T-helper 22 cell (primary cell): ENCODE measurements around the gene BASP1.

Experiments used
- DNase-seq: peaks from one replicate; pipeline ENCODE4 v3.0.0-alpha.2; 2020; ENCODE audit warnings: low read depth

BASP1 gene, protein sequence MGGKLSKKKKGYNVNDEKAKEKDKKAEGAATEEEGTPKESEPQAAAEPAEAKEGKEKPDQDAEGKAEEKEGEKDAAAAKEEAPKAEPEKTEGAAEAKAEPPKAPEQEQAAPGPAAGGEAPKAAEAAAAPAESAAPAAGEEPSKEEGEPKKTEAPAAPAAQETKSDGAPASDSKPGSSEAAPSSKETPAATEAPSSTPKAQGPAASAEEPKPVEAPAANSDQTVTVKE

DNA sequence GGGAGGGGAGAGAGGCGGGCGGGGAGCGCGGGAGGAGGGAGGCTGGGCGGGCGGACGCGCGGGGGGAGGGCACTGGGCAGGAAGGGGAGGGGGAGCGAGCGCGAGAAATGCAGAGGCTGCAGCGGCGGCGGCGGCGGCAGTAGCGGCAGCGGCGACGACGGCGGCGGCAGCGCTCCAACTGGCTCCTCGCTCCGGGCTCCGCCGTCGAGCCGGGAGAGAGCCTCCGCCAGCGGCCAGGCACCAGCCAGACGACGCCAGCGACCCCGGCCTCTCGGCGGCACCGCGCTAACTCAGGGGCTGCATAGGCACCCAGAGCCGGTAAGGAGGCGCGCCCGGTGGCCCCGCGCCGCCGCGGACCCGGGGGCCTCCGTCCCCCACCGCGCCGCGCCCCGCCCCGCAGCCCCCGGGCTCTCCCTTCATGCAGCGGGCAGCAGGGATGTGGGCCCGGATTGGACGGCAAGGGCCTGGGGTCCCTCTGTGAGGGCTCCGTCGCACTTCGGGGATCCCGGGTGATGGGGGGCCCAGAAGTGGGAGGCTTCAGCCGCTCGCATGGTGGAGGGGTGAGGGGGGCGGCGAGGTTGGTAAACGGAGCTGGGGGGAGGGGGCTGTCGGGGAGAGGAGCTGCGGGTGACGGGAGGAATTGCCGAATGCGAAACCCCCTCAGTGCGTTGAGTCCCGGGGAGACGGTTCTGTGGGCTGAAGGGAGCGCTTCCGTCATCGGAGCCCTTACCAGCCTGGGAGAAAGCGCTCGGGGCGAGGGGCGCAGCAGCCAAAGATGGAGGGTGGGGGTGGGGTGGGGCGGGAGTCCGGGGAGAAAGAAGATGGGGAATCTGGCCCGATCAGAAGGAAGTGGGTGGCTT lies at the start of gene BASP1:
Gene BASP1 (plus strand): TSS at position 139 of the 860 bp plus-strand sequence. CDS start 57,586 bp downstream, outside the sequence.
- peak; percentile 3 for DNase-seq

DNA sequence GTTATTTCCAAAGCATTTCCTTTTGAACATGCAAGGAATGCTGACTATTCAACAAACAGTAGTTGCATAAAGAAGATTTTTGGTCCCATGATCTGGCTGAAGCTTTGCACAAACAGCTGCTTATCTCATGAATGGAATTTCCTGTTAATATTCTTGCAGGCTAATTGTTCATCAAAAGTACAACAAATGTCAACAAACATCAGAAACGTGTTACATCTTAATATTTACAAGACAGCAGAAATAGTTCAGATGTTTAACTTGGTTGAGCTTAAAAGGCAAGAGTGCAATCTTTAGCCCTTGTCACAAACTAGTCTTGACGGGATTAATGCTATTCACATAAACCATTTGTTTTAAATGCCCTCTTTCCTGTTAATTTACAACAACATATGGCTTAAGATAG lies 47.9 kb upstream of the BASP1 start:
- no peak for DNase-seq

DNA sequence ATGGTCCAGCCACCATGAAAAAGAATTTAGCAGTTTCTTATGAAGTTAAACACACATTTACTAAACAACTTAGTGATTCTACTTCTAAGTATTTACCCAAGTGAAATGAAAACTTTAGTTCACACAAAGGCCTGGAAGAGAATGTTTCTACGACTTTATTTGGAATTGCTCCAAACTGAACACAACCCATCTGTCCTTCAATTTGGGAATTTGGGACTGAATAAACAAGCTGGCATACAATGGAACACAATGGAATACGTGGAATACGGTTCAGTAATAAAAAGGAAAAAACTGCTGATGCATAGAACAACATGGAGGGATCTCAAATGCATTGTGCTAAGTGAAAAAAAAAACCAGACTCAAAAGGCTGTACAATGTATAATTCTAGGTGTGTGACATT lies 44.6 kb upstream of the BASP1 start:
- no peak for DNase-seq

DNA sequence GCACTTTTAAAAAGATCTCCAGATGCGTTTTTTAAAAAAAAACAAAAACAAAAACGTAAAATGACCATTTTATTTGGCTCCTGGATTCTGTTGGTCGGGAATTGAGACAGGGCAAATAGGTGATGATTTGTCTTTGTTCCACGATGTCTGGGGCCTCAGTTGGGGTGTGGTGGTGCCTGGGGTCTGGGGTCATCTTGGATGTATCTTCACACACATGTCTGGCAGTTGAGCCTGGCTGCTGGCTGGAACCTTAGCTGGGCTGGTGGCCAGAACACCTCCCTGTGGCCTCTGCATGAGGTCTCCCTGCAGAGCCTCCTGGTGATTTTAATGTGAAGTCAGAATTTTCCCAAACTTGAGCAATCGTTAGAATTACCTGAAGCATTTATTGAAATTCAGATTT lies 42.5 kb upstream of the BASP1 start:
- DNase-seq: no peak

DNA sequence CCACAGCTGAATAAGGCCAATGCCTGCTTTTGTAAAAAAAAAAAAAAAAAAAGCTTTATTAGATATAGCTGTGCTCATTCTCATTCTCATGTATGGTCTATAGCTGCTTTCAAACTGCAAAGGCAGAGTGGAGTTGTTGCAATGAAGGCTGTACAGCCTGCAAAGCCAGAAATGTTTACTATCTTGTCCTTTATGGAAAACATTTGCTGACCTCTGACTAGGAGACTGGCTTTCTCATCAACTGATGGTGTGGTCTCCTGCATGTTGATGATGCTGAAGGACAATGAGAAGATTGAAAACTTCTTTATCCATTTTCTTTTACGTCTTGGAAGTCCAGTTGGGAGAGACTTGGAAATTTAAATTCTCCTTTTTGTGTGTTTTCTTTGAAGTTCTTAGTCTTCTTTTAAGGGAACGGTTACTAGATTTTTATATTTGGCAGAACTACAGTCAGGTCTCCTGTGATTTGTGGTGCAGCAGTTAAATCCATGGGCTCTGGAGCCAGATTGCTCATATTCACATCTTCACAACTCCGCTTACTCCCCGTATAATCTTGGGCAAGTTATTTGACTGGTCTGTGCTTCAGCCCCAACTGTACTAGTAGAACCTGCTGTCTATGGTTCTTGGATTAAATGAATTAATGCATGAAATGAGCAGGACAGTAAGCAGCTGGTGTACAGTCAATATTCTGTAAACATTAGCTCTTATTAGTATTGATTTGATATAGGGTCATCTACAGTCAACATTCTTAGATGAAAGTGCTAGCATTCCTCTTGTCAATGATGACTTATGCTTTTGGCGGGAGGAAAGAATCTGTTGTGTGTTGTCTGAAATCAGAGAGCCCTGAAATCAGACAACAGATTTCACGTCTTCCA lies 39.7 kb upstream of the BASP1 start:
- DNase-seq: no peak

DNA sequence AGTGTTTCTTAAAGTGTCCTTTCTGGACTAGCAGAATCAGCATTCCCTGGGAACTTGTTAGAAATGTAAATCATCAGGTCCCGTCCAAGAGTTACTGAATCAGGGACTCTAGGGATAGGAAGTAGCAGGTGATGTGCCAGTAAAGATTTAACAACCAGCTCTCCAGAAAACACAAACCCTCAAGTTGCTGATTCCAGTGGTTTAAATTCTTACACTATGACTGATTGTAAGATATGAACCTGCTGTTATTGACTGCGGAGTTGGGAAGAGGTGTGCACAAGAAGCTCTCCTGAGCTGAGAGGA lies 39.1 kb upstream of the BASP1 start:
- no peak for DNase-seq

DNA sequence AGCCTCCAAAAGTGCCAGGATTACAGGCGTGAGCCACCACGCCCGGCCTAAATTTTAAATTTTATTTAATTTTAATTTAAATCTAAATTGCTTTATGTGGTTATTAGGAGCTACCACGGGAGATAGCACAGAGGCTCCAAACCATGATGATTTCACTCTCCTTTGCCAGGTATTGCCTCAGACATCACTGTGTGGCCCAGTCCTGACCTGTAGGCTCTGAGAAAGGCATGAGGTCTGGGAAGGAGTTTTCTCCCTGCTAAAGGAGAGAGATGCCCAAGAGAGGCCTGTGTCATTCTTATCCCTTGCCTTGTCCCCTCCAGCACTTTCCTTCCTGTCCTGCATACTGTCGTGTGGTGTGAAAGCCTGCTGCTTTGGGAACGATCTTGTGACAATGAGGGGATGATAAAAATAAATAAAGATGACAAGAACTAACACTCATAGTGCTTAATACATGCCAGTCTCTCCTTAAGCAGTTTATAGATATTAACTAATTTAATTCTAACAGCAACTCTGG lies 37.0 kb upstream of the BASP1 start:
- no peak for DNase-seq

DNA sequence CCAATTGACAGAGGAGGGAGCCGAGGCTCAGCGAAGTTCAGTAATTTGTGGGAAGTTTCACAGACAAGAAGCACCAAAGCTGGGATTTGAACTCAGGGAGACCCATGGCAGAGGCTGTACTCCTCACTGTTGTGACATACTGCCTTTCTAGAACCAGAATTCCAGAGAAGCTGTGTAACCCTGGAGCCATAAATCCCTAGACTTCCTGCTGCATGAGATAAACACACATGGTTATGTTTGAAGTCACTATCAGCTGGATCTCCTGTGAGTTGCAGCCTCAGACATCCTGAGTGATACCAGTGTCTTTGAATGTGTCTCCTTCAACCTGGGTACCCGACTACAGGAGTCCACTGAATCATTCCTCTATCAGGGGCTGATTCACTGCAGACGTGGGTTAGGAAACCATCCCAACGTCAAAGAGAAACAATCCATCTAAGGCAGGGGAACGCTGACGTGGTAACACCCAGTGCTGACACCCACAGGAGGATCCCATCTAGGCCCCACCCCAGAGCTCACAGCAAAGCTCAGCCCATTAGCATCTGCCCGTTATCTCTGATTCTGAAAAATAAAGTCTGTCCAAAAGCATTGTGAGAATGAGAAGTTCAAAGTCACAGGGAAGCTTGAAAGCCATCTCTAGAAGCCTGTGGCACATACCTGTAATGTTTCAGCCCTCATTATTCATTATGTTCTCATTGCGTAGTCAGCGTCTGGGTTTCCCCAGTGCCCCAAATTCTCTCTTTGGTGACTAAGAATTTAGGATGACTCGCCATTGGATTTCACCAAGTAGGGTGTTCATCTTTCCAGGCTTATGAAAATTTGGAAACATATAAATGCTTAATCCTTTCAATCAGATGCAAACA lies 36.3 kb upstream of the BASP1 start:
- DNase-seq: no peak

DNA sequence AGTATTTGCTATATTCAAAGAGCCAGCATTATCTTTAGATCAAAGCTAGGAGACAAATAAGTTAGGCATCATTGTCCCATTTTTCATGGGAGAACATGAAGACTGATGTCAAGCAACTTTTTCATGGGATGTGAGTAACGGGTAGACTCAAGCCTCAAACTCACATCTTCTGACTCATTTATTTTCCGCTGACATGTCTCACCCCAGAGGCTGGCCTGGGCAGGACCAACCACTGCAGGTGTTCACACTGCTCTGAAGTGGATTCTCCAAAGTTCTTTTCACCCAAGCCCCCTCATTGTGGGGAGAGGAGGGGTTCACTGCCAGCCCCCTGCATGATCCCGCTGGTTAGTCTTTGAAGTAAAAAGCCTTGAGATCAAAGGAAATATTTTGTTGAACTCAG lies 34.9 kb upstream of the BASP1 start:
- no peak for DNase-seq

DNA sequence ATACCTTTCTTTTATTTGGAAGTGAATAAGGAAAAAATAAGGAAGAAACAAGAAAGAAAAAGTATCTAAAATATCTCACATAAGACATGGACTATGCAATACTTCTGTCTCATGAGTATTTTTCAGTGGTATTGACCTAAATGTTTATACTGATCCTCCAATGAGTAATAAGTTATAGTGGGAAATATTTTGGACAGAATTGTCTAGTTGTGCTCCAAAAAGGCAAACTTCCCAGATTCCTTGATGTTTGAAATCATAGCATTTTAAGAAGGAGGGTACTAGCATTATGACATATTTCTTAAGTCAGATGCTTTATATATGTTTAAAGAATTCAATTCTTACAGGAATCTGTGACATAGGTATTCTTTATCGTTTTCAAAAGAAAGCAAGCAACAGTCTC lies 34.5 kb upstream of the BASP1 start:
- DNase-seq: no peak

DNA sequence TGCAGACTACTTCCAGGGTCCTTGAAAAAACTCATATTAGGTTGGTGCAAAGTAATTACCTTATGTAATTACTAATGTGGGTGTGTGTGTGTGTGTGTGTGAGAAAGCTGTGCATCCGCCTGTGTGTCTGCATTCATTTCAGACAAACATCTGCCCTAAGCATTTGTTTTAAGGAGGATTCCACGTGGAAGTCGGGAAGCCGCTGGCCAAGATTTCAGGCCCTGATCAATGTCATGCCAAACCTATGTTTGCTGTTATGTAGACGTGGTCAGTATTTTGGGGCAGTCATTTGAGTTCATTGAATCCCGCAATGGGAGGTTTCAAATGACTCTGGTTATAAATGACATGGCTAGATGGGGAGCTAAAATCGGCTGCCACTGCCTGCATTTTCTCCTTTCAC lies 33.6 kb upstream of the BASP1 start:
- no peak for DNase-seq

DNA sequence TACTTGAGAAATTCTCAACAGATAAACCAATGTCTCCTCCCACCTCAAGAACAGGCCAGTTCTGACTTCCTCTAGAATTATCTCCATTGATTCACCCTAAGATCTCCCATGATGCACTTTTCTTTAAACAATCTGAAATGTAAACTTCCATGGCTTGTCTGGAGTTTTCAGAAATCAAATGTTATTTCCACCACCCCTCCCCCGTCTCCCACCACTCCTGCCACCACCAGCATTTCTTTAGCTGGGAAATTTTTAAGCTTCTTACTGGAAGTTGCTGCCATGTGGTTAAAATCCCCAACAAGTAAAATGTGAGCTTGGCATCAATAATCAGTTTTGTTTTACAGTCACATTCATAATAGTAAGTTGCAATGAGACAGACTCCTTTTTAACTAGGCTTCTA lies 32.8 kb upstream of the BASP1 start:
- DNase-seq: no peak

DNA sequence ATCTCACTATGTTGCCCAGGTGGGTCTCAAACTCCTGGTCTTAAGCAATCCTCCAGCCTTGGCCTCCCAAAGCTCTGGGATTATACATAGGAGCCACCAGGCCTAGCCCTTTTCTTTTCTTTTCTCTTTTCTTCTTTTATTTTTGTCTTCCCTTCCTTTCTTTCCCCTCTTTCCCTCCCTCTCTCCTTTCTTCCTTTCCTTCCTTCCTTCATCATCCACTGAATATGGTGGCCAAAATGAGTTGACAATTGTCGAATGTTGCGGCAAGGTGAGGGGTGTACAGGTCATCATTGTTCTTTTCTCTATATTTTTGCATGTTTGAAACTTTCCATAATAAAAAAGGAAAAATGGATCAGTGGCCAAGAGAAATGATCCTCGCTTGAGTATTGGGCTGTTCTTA lies 32.1 kb upstream of the BASP1 start:
- no peak for DNase-seq

DNA sequence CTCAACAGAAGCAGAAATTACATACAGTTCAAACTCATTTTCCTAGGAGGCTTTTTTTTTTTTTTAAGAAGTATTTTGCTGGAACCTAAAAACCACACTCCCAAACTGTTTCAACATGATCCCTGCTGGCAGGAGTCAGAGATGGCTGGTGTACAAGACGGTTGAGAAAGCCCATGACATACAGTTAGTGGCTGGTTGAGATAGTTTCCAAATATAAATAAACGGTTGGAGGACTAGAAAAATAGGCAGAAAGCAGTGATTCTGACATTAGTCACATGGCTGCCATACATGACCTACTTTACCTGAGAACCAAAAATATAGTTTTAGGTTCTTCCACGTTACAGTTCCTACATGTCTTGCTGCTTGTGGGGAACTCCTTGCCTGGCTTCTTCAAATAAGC lies 31.7 kb upstream of the BASP1 start:
- no peak for DNase-seq

DNA sequence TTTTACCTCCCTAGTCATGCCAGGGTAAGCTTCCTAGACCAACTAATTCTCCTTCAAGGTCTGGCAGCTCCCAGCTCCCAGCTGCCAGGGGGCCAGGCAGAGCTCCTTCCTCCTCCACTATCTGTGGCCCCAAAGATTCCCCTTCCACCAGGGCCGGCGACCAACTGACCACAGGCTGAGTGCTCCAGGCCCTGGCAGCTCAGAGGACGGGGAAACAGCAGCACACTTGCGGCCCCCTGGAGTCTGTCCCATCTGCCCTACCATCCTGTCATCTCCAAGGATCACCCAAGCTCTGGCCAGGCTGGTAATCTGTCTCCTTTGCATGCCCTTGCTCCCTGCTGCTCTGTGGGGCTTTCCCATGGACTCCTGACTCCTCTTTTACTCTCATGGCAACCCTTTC lies 31.2 kb upstream of the BASP1 start:
- DNase-seq: no peak

DNA sequence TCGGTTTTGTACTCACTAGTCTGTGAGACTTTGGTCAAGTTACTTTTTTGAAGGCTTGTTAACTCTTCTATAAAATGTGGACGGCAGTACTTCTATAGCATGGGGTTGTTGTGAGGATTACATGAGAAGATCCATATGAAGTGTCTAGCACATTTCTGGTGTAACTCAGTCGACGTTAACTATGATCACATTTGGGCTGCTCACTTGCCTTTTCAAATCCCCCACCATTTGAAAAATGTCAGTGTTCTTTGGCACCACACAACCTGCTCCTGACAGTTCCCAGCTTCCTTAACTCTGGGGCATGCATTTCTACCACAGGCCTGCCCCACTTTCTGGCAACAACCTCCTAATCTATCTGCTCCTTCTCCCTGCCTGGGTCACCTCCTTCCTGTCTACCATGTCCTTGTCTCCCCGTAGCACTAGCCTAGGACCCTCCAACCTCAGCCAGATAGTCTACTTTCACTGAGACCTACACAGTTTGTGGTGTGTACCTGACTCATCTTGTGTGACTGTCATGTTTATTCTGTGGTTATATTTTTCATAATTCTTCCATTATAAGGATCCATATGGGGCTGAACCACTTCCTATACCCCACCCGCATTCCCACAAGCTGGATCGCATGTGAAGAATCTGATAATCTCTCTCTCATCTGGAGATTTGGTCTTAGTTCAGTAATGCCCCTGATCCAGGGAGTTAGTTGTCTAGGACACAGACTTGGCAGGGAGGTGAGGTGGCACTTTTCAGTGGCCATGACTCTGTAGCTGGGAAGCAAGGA lies 30.2 kb upstream of the BASP1 start:
- DNase-seq: no peak

DNA sequence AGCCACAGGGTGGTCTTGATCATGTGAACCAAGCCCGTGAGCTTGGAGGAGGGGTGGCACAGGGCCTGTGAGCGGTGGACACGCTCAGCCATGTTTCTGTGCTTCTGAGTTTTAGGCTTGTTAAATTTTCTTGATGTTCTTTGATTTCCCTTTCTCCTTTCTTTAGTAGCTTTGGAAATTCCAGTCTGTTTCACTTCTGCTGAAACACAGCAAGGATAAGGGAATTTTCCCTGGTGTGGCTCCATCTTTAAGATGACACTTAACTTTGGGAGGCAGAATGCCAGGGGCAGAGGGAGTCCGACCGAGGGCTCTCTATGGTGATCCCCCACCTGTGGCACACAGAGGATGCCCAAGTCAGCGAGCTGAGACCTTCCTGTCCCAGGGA lies 29.7 kb upstream of the BASP1 start:
- no peak for DNase-seq

DNA sequence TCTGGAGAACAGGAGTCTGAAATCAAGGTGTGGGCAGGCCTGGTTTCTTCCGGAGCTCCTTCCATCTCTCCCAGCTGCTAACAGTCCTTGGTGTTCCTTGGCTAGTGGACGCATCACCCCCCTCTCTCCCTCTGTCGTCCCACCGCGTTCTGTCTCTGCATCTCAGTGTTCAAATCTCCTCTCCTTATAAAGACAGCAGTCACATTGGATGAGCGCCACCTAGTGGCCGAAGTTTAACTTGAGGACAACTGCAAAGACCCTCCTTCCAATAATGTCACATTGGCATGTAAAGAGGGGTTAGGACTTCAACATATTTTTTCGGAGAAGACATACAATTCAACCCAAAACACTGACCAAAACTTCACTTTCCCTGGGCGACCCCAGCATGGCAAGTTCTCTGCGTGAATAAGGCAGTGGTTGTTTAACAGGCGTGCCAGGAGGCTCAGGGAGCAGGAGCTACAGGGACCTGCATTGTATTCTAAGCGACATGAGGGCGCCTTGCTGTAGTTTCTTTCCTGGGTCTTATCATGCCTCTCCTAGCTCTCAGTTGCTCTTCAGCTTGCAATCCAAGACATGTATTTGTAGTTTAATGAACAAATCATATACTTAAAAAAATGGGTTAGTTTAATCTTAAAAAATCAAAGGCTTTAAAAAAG lies 27.9 kb upstream of the BASP1 start:
- no peak for DNase-seq

DNA sequence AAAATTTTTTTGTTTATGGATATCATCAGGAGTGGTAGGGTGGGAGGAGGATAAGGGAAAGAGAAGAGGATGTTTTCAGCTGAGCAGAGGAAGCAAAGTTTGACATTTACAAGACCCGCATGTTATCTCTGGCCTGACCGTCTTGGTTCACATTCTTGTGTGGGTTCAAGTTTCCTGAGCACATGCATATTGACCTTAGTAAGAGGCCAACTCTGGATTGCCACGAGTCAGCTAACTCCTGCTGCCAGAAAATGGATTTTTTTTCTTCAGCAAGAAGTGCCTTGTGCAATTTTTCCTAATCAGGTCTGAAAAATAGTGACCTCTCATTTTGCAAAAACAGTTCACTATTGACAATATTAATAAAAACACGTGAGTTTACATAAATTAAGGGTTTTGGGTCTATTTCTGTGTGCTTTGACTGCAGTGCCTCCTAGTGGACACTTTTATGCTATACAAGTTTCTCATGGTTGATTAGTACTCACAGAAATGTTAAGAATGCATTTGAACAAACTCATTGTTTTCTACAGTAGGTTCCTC lies 27.1 kb upstream of the BASP1 start:
- DNase-seq: no peak

DNA sequence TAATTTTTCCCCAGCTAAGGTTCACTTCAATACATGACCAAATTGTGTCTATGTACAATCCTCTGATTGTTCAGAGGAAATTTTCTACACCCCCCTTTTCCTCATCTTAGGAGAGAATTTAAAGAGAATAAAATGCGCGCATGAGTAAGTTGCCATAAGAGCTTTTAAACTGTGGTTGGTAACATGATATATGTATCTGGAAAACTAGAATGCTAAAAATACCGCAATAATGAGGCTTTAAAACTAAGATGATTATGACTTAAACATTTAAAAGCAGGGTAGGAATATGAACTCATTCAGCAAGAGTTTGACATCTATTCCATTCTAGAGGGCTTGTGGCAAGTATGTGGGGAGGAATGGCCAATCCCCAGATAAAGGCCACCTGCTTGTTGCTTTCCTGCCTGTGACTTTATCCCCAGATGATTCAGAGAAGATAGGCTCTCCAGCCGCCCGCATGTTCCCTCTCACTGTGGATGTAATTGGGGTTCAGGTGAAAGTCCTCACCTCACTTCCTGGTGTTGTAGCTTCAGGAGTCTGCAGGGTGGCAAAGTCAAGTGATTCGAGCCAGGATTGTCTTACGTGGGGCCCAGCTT lies 26.5 kb upstream of the BASP1 start:
- no peak for DNase-seq
